Astrocyte (in vitro differentiated cells and primary cell): ENCODE results near the gene GHDC. TPM values are rescaled to one million over a fixed set of nuclear protein-coding genes. Genes with fewer than 3 reads are reported as not detected.

Source experiments
- DNase-seq: peaks from one replicate; pipeline ENCODE4 v3.0.0-alpha.2; 2010; ENCODE audit warnings: low read depth
- FAIRE-seq: peaks from 2 replicates; lab custom pipeline; 2011; peaks lifted over from hg19 to GRCh38; lab: Jason Lieb, UNC
- H2AFZ ChIP-seq: 2 replicates; pipeline ENCODE4 v1.6.0; 2012; ENCODE audit warnings: low read depth, low read length, inconsistent platforms
- H3K27ac ChIP-seq: 2 replicates; pipeline ENCODE4 v1.5.1; 2011; ENCODE audit warnings: low read depth, low read length, inconsistent platforms
- H3K27me3 ChIP-seq: 2 replicates; pipeline ENCODE4 v1.6.0; 2011; ENCODE audit warnings: low read length, inconsistent platforms; ENCODE audit not compliant: insufficient read depth
- H3K36me3 ChIP-seq: 2 replicates; pipeline ENCODE4 v1.5.1; 2011; ENCODE audit warnings: low read length, inconsistent platforms; ENCODE audit not compliant: insufficient read depth
- H3K4me1 ChIP-seq: 2 replicates; pipeline ENCODE4 v1.5.1; 2011; ENCODE audit warnings: low read length, inconsistent platforms; ENCODE audit not compliant: insufficient read depth
- H3K4me2 ChIP-seq: 2 replicates; pipeline ENCODE4 v1.6.0; 2012; ENCODE audit warnings: low read length, inconsistent platforms
- H3K4me3 ChIP-seq: 2 replicates; pipeline ENCODE4 v1.5.1; 2011; ENCODE audit warnings: low read depth, mild to moderate bottlenecking, low read length, inconsistent platforms; ENCODE audit not compliant: insufficient read depth
- H3K79me2 ChIP-seq: 2 replicates; pipeline ENCODE4 v1.6.0; 2012; ENCODE audit warnings: mild to moderate bottlenecking, low read length, inconsistent platforms; ENCODE audit not compliant: insufficient read depth
- H3K9ac ChIP-seq: 2 replicates; pipeline ENCODE4 v1.6.0; 2012; ENCODE audit warnings: mild to moderate bottlenecking, low read length, inconsistent platforms
- H3K9me3 ChIP-seq: 2 replicates; pipeline ENCODE4 v1.5.1; 2012; ENCODE audit warnings: low read depth, mild to moderate bottlenecking, low read length, inconsistent platforms; ENCODE audit not compliant: insufficient read depth
- H4K20me1 ChIP-seq: 2 replicates; pipeline ENCODE4 v1.6.0; 2012; ENCODE audit warnings: low read length, inconsistent platforms; ENCODE audit not compliant: insufficient read depth
- H3K27ac Mint-ChIP-seq: one replicate; pipeline ENCODE4 v1.8.0; 2021; ENCODE audit warnings: mild to moderate bottlenecking, mixed read lengths; ENCODE audit not compliant: unreplicated experiment
- H3K27me3 Mint-ChIP-seq: one replicate; pipeline ENCODE4 v1.8.0; 2021; ENCODE audit warnings: low read depth, mixed read lengths; ENCODE audit not compliant: unreplicated experiment
- H3K36me3 Mint-ChIP-seq: one replicate; pipeline ENCODE4 v1.8.0; 2021; ENCODE audit warnings: low read depth, mixed read lengths; ENCODE audit not compliant: unreplicated experiment
- H3K4me1 Mint-ChIP-seq: one replicate; pipeline ENCODE4 v1.8.0; 2021; ENCODE audit warnings: low read depth, mixed read lengths; ENCODE audit not compliant: unreplicated experiment
- H3K4me3 Mint-ChIP-seq: one replicate; pipeline ENCODE4 v1.8.0; 2021; ENCODE audit warnings: mild to moderate bottlenecking, moderate library complexity, mixed read lengths; ENCODE audit not compliant: unreplicated experiment
- H3K9me3 Mint-ChIP-seq: one replicate; pipeline ENCODE4 v1.8.0; 2021; ENCODE audit warnings: mild to moderate bottlenecking, mixed read lengths; ENCODE audit not compliant: unreplicated experiment
- EZH2 ChIP-seq: IDR thresholded peaks from 2 replicates; pipeline ENCODE4 v1.6.1; 2012; ENCODE audit warnings: mild to moderate bottlenecking, low read length, inconsistent platforms; ENCODE audit not compliant: insufficient read depth
- total RNA-seq: library from RNA; stranded (reverse); gene quantifications from 2 replicates; pipeline ENCODE4 v1.2.1, GENCODE V29; 2021
- TF ChIP-seq, protein P1 (sequence below): IDR thresholded peaks from 2 replicates; pipeline ENCODE4 v1.5.1; 2011; ENCODE audit warnings: low read depth, mild to moderate bottlenecking, inconsistent platforms, low read length, moderate library complexity; ENCODE audit not compliant: insufficient read depth

GHDC gene
- total RNA-seq, 1 donor from 2014 or later = 0.64 TPM

DNA sequence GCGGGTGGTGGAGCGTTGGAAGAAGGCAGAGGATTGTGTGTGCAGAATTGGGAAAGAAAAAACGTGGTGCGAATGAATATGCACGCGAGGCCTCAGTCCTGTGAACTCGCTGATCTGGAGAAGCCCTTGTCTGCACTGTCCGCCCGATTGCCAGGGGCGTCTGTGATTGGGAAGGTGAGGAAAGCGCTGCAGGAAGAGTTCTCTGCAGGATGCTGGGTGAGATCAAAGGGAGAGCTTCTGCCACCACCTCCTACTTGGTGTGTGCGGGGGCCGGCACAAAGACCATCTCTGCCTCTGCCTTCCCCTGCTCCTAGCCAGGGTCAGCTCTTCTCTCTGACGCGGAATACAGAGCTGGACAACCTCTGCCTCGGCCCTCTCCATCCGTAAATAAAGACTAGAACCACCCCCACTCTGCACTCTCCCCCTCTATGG is 38.7 kb downstream of the GHDC start:
- Histone ChIP-seq H3K27ac (no peak overlapping the region), H3K9me3 (no peaks in the 10 kb centered on the region), H3K9ac (peak overlapping the region; percentile 99), H3K4me3 (peak overlapping the region; percentile 96), H3K27me3 (no peaks in the 10 kb centered on the region), H3K4me1 (peaks cover 16% of the 10 kb centered on the region), H3K79me2 (peaks cover 42% of the 10 kb centered on the region), H3K4me2 (peak overlapping the region; percentile 90), H2AFZ (peak overlapping the region; percentile 81), H4K20me1 (peaks cover 39% of the 10 kb centered on the region), H3K36me3 (peaks cover 3% of the 10 kb centered on the region)
- DNase-seq = no peak
- H3K27me3 Mint-ChIP-seq = no peaks in the 10 kb centered on the region
- H3K27ac Mint-ChIP-seq = peak overlapping the region; percentile 92
- no peak for FAIRE-seq
- H3K9me3 Mint-ChIP-seq = no peaks in the 10 kb centered on the region
- H3K4me3 Mint-ChIP-seq = peak overlapping the region; percentile 94
- peaks cover 5% of the 10 kb centered on the region for H3K36me3 Mint-ChIP-seq
- peaks cover 6% of the 10 kb centered on the region for H3K4me1 Mint-ChIP-seq
- no peak for TF ChIP-seq EZH2
- TF ChIP-seq, protein P1, sequence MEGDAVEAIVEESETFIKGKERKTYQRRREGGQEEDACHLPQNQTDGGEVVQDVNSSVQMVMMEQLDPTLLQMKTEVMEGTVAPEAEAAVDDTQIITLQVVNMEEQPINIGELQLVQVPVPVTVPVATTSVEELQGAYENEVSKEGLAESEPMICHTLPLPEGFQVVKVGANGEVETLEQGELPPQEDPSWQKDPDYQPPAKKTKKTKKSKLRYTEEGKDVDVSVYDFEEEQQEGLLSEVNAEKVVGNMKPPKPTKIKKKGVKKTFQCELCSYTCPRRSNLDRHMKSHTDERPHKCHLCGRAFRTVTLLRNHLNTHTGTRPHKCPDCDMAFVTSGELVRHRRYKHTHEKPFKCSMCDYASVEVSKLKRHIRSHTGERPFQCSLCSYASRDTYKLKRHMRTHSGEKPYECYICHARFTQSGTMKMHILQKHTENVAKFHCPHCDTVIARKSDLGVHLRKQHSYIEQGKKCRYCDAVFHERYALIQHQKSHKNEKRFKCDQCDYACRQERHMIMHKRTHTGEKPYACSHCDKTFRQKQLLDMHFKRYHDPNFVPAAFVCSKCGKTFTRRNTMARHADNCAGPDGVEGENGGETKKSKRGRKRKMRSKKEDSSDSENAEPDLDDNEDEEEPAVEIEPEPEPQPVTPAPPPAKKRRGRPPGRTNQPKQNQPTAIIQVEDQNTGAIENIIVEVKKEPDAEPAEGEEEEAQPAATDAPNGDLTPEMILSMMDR = no peak

- H3K36me3 ChIP-seq = peaks cover 3% of the 10 kb centered on the region
- peak overlapping the region; percentile 96 for H3K4me3 ChIP-seq
- peaks cover 5% of the 10 kb centered on the region for H3K36me3 Mint-ChIP-seq
- peak; percentile 60 for FAIRE-seq
- TF ChIP-seq, protein P1 = no peak
- TF ChIP-seq EZH2 = no peak
- H3K27me3 Mint-ChIP-seq = no peaks in the 10 kb centered on the region
- peaks cover 56% of the 10 kb centered on the region for H3K79me2 ChIP-seq
- H3K9ac ChIP-seq = peak overlapping the region; percentile 99
- H3K4me2 ChIP-seq = peak overlapping the region; percentile 95
- peak; percentile 25 for DNase-seq
- H3K27ac ChIP-seq = peak overlapping the region; percentile 71
- H3K9me3 ChIP-seq = no peaks in the 10 kb centered on the region
- peak overlapping the region; percentile 94 for H3K4me3 Mint-ChIP-seq
- H3K27ac Mint-ChIP-seq = peak overlapping the region; percentile 87
- H3K27me3 ChIP-seq = no peaks in the 10 kb centered on the region
- peaks cover 51% of the 10 kb centered on the region for H4K20me1 ChIP-seq
- H3K4me1 Mint-ChIP-seq = peaks cover 6% of the 10 kb centered on the region
- peak overlapping the region; percentile 61 for H2AFZ ChIP-seq
- no peaks in the 10 kb centered on the region for H3K9me3 Mint-ChIP-seq
- peaks cover 16% of the 10 kb centered on the region for H3K4me1 ChIP-seq
These were observed 40.2 kb downstream of the GHDC start for GRCh38 chr17:42153919-42154742.
